ENCODE data around the gene CADPS2. TPM values are rescaled to one million over a fixed set of nuclear protein-coding genes. Genes with fewer than 3 reads are reported as not detected.

Gene CADPS2
- polyA plus RNA-seq, 1 donor (not counting 4 experiments of a cell fraction or from before 2014, with no cell fraction given): 0.35 TPM

GRCh38 chr7:122602800-122603199, 283.5 kb downstream of the CADPS2 start:
- FAIRE-seq: no peak

GRCh38 chr7:122600630-122601029, 285.6 kb downstream of the CADPS2 start:
- DNase-seq (ENCODE audit: low read depth, low spot score) (no peak), FAIRE-seq (no peak)
- Histone ChIP-seq H3K4me1 (ENCODE audit: control insufficient read depth, extremely low read depth, insufficient read depth, low read length) (no peaks in the 10 kb centered on the region), H3K9ac (ENCODE audit: control insufficient read depth, extremely low read depth, insufficient read depth, low read length) (no peak overlapping the region), H3K9me1 (ENCODE audit: control insufficient read depth, extremely low read depth, insufficient read depth, low read length) (no peaks in the 10 kb centered on the region), H3K27me3 (ENCODE audit: control insufficient read depth, extremely low read depth, insufficient read depth, low read length) (no peaks in the 10 kb centered on the region), H3K79me2 (ENCODE audit: control insufficient read depth, insufficient read depth, low read length) (no peaks in the 10 kb centered on the region), H3K4me2 (ENCODE audit: control insufficient read depth, extremely low read depth, insufficient read depth, low read depth, low read length) (no peak overlapping the region), H3K4me3 (ENCODE audit: control insufficient read depth in 2 of 3, extremely low read depth in 1 of 3, insufficient read depth in 2 of 3, low read depth in 1 of 3, low read length in 3 of 3) (no peak overlapping the region), H3K9me3 (ENCODE audit: control insufficient read depth, low read depth, low read length) (no peaks in the 10 kb centered on the region), H4K20me1 (ENCODE audit: control insufficient read depth, extremely low read depth, insufficient read depth, low read length) (no peaks in the 10 kb centered on the region), H2AFZ (ENCODE audit: control insufficient read depth, low read length) (no peak overlapping the region), H3K27ac (ENCODE audit: control insufficient read depth, insufficient read depth, low read length) (no peak overlapping the region), H3K36me3 (ENCODE audit: control insufficient read depth in 2 of 2, extremely low read depth in 1 of 2, insufficient read depth in 2 of 2, low read length in 2 of 2) (no peaks in the 10 kb centered on the region)
- TF ChIP-seq CTCF (optimal IDR thresholded peaks at IDR 0.05 in 1 of 3, IDR thresholded peaks at IDR 0.05 in 1 of 3, conservative IDR thresholded peaks at IDR 0.05 in 1 of 3; ENCODE audit: extremely low read depth in 1 of 3, insufficient read depth in 2 of 3, low read length in 3 of 3) (no peak), EZH2 (IDR thresholded peaks at IDR 0.05; ENCODE audit: low read length) (no peak)
- dilution Hi-C loops (cut with MboI; ENCODE audit: extremely low pct_ligation_motif_present, low sequenced_read_pairs): no loop called here

More at GRCh38 chr7:122602800-122603199, 283.5 kb downstream of the CADPS2 start:
- Histone ChIP-seq H3K4me2 (ENCODE audit: control insufficient read depth, extremely low read depth, insufficient read depth, low read depth, low read length) (no peak overlapping the region), H3K4me3 (ENCODE audit: control insufficient read depth in 2 of 3, extremely low read depth in 1 of 3, insufficient read depth in 2 of 3, low read depth in 1 of 3, low read length in 3 of 3) (no peak overlapping the region), H3K9me3 (ENCODE audit: control insufficient read depth, low read depth, low read length) (no peaks in the 10 kb centered on the region), H3K9me1 (ENCODE audit: control insufficient read depth, extremely low read depth, insufficient read depth, low read length) (no peaks in the 10 kb centered on the region), H3K79me2 (ENCODE audit: control insufficient read depth, insufficient read depth, low read length) (no peaks in the 10 kb centered on the region), H3K27me3 (ENCODE audit: control insufficient read depth, extremely low read depth, insufficient read depth, low read length) (no peaks in the 10 kb centered on the region), H3K4me1 (ENCODE audit: control insufficient read depth, extremely low read depth, insufficient read depth, low read length) (no peaks in the 10 kb centered on the region), H4K20me1 (ENCODE audit: control insufficient read depth, extremely low read depth, insufficient read depth, low read length) (no peaks in the 10 kb centered on the region), H2AFZ (ENCODE audit: control insufficient read depth, low read length) (no peak overlapping the region), H3K27ac (ENCODE audit: control insufficient read depth, insufficient read depth, low read length) (no peak overlapping the region), H3K9ac (ENCODE audit: control insufficient read depth, extremely low read depth, insufficient read depth, low read length) (no peak overlapping the region), H3K36me3 (ENCODE audit: control insufficient read depth in 2 of 2, extremely low read depth in 1 of 2, insufficient read depth in 2 of 2, low read length in 2 of 2) (no peaks in the 10 kb centered on the region)
- dilution Hi-C loops (cut with MboI; ENCODE audit: extremely low pct_ligation_motif_present, low sequenced_read_pairs): no loop called here
- DNase-seq (ENCODE audit: low read depth, low spot score): no peak
- TF ChIP-seq CTCF (optimal IDR thresholded peaks at IDR 0.05 in 1 of 3, IDR thresholded peaks at IDR 0.05 in 1 of 3, conservative IDR thresholded peaks at IDR 0.05 in 1 of 3; ENCODE audit: extremely low read depth in 1 of 3, insufficient read depth in 2 of 3, low read length in 3 of 3): no peak
- no peak for TF ChIP-seq EZH2 (IDR thresholded peaks at IDR 0.05; ENCODE audit: low read length)

All from keratinocyte (primary cell).